Posterior vena cava (tissue), 2 donors: ENCODE measurements around the gene GABARAPL2. TPM values are rescaled to one million over a fixed set of nuclear protein-coding genes. Genes with fewer than 3 reads are reported as not detected.

Experiments
- DNase-seq: peaks from one replicate; pipeline ENCODE4 v3.0.0-alpha.2; 2020; ENCODE audit warnings: low spot score
- intact Hi-C, 2 donors: fragments of 100-400 bp; cut with DNase I; formaldehyde crosslinking; loops; one replicate each; pipeline versions ENCODE4 v1.14.1 to v1.14.2; 2022 to 2023
- total RNA-seq, 2 donors: library from RNA; stranded (reverse); fragmentation: NEBNext Ultra II Directional; extraction: Animal tissue kit (Norgen Biotek cat#: 25700); gene quantifications; one replicate each; pipeline ENCODE4 v1.2.1, GENCODE V29; 2021
- donor health status: DM: yes; HTN: yes; CAD: no.
- donor health status: DM: yes; HTN: yes; CAD: no.

GABARAPL2 gene
- total RNA-seq, 2 donors from 2014 or later = 94.3 to 96.0 TPM

- no peak for DNase-seq
- intact Hi-C loops = loop anchor here in 1 of 2 donors (10.0 kb wide), 1 partner anchor 56 kb away; the partner anchor contains the start of gene GABARAPL2
These were observed 54.4 kb downstream of the GABARAPL2 start for GRCh38 chr16:75620326-75621169.

DNA sequence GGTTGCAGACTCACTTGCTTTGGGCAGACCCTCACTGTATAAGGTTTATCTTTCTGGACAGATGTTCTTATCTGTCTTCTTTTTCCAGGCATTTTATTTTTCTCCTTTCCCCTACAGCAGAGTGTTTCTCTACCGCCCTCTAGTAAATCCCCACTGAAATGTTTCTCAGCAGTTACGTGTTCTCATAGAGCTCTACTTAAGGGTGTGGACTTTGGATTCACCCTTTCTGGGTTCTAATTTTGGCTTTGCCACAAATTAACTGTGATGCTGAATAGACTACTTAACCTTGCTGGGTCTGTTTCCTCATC lies 54.9 kb downstream of the GABARAPL2 start:
- DNase-seq = no peak
- intact Hi-C loops = loop anchor here in 1 of 2 donors (10.0 kb wide), 1 partner anchor 56 kb away; the partner anchor contains the start of gene GABARAPL2

DNA sequence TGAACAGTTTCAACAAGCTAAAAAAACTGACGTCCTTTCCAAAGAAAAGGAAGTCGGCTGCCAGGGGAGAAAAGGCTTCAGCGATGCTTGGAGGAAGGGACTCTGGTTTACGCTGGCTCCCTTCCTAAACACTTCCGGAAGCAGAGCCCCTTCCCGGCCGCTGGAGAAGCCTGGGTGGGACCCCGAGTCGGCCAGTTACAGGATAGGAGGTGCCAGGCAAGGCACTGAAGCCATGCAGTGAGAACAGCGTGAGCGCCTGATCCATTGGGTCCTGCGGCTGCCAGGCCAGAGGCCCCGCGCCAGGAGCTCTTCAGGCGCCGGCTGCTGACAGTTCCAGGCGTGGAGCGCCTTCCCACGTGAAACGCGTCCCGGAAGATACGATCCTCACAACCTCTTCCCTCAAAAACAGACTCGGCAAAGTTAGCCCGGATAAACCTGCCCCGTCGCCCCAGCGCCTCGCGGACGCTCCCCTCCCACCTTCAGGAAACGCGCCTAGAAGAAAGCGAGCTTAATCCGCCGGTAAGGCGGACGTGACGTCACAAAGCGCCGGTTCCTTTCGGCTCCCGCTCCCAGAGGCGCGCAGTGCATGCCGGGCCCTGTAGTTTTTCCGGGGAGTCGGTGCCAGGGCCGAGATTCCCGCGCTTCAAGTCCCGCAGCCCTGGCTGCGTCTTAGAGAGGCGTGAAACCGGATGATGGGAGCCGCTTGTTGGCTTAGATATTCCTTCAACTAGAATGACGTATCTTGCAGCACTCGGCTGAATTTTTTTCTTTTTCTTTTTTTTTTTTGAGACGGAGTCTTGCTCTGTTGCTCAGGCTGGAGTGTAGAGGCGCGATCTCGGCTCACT lies 56.8 kb downstream of the GABARAPL2 start, which contains the start of gene ADAT1:
Gene ADAT1 (minus strand): TSS at position 521 of the 845 bp plus-strand sequence. CDS start 2,482 bp downstream, outside the sequence.
- intact Hi-C loops = loop anchor here in 1 of 2 donors (10.0 kb wide), 1 partner anchor 58 kb away; the partner anchor contains the start of gene GABARAPL2
- DNase-seq = peak; percentile 100

DNA sequence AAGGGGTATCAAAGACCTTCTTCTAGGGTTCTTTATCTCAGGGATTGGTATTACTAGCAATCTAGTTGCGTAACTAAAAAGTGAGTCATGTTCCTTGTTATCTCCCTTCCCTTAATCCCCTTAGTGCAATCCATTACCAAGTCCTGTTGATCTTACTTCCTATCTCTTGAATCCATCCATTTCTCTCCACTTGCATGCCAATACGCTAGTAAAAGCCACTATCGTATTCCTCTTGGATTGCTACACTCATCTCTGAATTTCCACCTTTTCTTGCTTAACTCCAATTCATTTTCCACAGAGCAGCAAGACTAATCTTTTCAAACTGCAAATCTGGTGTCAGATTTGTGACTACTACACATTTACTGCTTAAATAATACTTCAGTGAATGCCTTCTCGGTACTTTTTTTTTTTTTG lies 58.7 kb downstream of the GABARAPL2 start:
- intact Hi-C loops = loop anchor here in 1 of 2 donors (10.0 kb wide), 1 partner anchor 60 kb away; the partner anchor contains the start of gene GABARAPL2
- DNase-seq = no peak

- no peak for DNase-seq
- intact Hi-C loops = loop anchor here in 1 of 2 donors (10.0 kb wide), 1 partner anchor 62 kb away; the partner anchor contains the start of gene GABARAPL2
These were observed 60.6 kb downstream of the GABARAPL2 start for GRCh38 chr16:75626806-75627205.

Other genes with a start within 250 kb of the GABARAPL2 start
- 10 to 100 TPM; 45.3 to 54.4 TPM for gene CFDP1, start 132.9 kb upstream of the GABARAPL2 start, total RNA-seq
- gene TMEM170A, start 101.7 kb upstream of the GABARAPL2 start, total RNA-seq = 10 to 100 TPM; 14.3 to 16.9 TPM
- gene CHST6, start 70.9 kb upstream of the GABARAPL2 start, total RNA-seq = 1 to 10 TPM in 1 of 2 donors, under 1 TPM in 1; 0.86 to 1.6 TPM
- not detected for gene CHST5, start 30.3 kb upstream of the GABARAPL2 start, total RNA-seq
- gene TMEM231, start 10.1 kb upstream of the GABARAPL2 start, total RNA-seq = 1 to 10 TPM; 6.8 to 9.4 TPM
- 10 to 100 TPM; 26.0 to 29.1 TPM for gene ADAT1, start 56.9 kb downstream of the GABARAPL2 start, total RNA-seq
- gene KARS1, start 81.3 kb downstream of the GABARAPL2 start, total RNA-seq = 10 to 100 TPM; 67.6 to 75.0 TPM
- gene TERF2IP, start 81.4 kb downstream of the GABARAPL2 start, total RNA-seq = 10 to 100 TPM; 48.4 to 49.7 TPM
- not detected for gene CPHXL2, start 110.6 kb downstream of the GABARAPL2 start, total RNA-seq
- gene DUXB, start 135.1 kb downstream of the GABARAPL2 start, total RNA-seq = not detected
- gene CPHXL, start 160.1 kb downstream of the GABARAPL2 start, total RNA-seq = not detected